Measurements from ENCODE around the gene SUSD4. TPM values are rescaled to one million over a fixed set of nuclear protein-coding genes. Genes with fewer than 3 reads are reported as not detected.

The SUSD4 gene
- total and polyA plus RNA-seq, 10 of the 15 experiments (the other 5 are each of a cell fraction or from before 2014, with no cell fraction given) = 0.13 to 1.1 (median 0.26) TPM; not detected in 3

DNA sequence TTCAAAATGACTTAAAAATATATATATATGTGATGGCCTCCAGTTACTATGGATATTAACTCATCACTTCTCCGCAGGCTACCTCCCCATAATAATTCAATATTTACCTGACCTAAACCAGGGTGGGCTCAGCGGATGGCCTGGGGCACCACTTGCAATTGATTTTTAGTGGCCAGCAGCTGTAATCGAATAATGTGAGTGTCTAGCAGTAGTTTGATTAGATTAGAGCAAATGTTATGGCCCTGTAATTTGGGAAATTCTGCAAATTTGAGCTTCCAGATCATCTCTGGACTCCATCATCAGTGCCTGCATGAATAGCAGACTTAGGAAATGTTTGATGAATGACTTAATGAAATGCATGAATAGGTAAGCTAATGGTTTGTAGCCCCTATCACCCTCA, 14.7 kb downstream of the SUSD4 start:
- Histone ChIP-seq H3K4me2 (ENCODE audit: control insufficient read depth, insufficient read depth) (no peak overlapping the region), H3K79me2 (ENCODE audit: control insufficient read depth, insufficient read depth, low read length) (no peaks in the 10 kb centered on the region), H3K27ac (ENCODE audit: control insufficient read depth, insufficient read depth) (no peak overlapping the region), H3K36me3 (ENCODE audit: control insufficient read depth in 2 of 2, insufficient read depth in 2 of 2, low read length in 1 of 2) (no peaks in the 10 kb centered on the region), H3K9ac (ENCODE audit: control insufficient read depth, insufficient read depth, low read length) (no peak overlapping the region), H3K4me1 (ENCODE audit: control insufficient read depth, insufficient read depth, low read length) (no peaks in the 10 kb centered on the region), H4K20me1 (ENCODE audit: control insufficient read depth, insufficient read depth) (no peaks in the 10 kb centered on the region), H3K27me3 (replicated peaks in 1 of 2; ENCODE audit: control insufficient read depth in 2 of 2, insufficient read depth in 2 of 2, low read length in 1 of 2) (peaks cover 0 to 3% of the 10 kb centered on the region in 2 experiments; a peak in 1 of 4 replicates), H2AFZ (ENCODE audit: control insufficient read depth, low read depth, low read length) (no peak overlapping the region), H3K9me3 (replicated peaks; ENCODE audit: control insufficient read depth, insufficient read depth, low read length) (no peaks in the 10 kb centered on the region), H3K4me3 (no peak overlapping the region)
- DNase-seq (ENCODE audit: low read depth, low spot score) (no peak), FAIRE-seq (no peak), ATAC-seq (no peak)
- ChIA-PET SMC1A (ENCODE audit: uncharacterized antibody, unreplicated experiment) (interaction anchor here (1.1 to 1.3 kb wide), 2 partner anchors 9 to 66 kb away, joined by 3 read pairs; no protein-coding TSS in a partner anchor), CTCF (interaction anchor here (1.0 kb wide), 1 partner anchor 94 kb away, joined by 3 read pairs; no protein-coding TSS in a partner anchor), RAD21 (ENCODE audit: unreplicated experiment) (no interaction called here), POLR2A (no interaction called here)
- in situ Hi-C loops (cut with MboI) (no loop called here), intact Hi-C loops (cut with micrococcal nuclease; ENCODE audit: unreplicated experiment) (no loop called here)
- WGBS (ENCODE audit: insufficient coverage, insufficient replicate concordance, low lambda C conversion rate, missing lambda C conversion rate) = 20% methylated on average over 3 of the region's 3 CpGs
- BruUV-seq (replicated peaks) = no TSS peak
- TF ChIP-seq, protein P1, sequence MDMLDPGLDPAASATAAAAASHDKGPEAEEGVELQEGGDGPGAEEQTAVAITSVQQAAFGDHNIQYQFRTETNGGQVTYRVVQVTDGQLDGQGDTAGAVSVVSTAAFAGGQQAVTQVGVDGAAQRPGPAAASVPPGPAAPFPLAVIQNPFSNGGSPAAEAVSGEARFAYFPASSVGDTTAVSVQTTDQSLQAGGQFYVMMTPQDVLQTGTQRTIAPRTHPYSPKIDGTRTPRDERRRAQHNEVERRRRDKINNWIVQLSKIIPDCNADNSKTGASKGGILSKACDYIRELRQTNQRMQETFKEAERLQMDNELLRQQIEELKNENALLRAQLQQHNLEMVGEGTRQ (IDR thresholded peaks at IDR 0.05; ENCODE audit: borderline replicate concordance, low read depth, low read length) = no peak
- TF ChIP-seq FOS (IDR thresholded peaks at IDR 0.05; ENCODE audit: borderline replicate concordance, extremely low read depth, insufficient read length) (no peak), EP300 (IDR thresholded peaks at IDR 0.05; ENCODE audit: borderline replicate concordance in 1 of 2, control insufficient read depth in 1 of 2, low read depth in 2 of 2, low read length in 2 of 2) (no peak), PML (IDR thresholded peaks at IDR 0.05; ENCODE audit: low read length) (no peak), ATF7 (IDR thresholded peaks at IDR 0.05; ENCODE audit: low read depth) (no peak), JUND (IDR thresholded peaks at IDR 0.05; ENCODE audit: low read depth, low read length) (no peak), CBX3 (IDR thresholded peaks at IDR 0.05; ENCODE audit: borderline replicate concordance, low read depth) (no peak), CREB1 (IDR thresholded peaks at IDR 0.05; ENCODE audit: low read depth) (no peak), ZNF207 (IDR thresholded peaks at IDR 0.05; ENCODE audit: borderline replicate concordance) (no peak), FOXK2 (IDR thresholded peaks at IDR 0.05) (no peak)

All from GM12878 (cell line).